GM21390 (cell line): ENCODE data around the gene ARHGEF12.

ENCODE experiments used
- ATAC-seq: cut with Tn5 transposase; IDR thresholded peaks from one replicate; pipeline ENCODE4 v1.9.1; 2021; ENCODE audit not compliant: unreplicated experiment

Gene ARHGEF12, protein sequence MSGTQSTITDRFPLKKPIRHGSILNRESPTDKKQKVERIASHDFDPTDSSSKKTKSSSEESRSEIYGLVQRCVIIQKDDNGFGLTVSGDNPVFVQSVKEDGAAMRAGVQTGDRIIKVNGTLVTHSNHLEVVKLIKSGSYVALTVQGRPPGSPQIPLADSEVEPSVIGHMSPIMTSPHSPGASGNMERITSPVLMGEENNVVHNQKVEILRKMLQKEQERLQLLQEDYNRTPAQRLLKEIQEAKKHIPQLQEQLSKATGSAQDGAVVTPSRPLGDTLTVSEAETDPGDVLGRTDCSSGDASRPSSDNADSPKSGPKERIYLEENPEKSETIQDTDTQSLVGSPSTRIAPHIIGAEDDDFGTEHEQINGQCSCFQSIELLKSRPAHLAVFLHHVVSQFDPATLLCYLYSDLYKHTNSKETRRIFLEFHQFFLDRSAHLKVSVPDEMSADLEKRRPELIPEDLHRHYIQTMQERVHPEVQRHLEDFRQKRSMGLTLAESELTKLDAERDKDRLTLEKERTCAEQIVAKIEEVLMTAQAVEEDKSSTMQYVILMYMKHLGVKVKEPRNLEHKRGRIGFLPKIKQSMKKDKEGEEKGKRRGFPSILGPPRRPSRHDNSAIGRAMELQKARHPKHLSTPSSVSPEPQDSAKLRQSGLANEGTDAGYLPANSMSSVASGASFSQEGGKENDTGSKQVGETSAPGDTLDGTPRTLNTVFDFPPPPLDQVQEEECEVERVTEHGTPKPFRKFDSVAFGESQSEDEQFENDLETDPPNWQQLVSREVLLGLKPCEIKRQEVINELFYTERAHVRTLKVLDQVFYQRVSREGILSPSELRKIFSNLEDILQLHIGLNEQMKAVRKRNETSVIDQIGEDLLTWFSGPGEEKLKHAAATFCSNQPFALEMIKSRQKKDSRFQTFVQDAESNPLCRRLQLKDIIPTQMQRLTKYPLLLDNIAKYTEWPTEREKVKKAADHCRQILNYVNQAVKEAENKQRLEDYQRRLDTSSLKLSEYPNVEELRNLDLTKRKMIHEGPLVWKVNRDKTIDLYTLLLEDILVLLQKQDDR (N-terminal part only)

DNA sequence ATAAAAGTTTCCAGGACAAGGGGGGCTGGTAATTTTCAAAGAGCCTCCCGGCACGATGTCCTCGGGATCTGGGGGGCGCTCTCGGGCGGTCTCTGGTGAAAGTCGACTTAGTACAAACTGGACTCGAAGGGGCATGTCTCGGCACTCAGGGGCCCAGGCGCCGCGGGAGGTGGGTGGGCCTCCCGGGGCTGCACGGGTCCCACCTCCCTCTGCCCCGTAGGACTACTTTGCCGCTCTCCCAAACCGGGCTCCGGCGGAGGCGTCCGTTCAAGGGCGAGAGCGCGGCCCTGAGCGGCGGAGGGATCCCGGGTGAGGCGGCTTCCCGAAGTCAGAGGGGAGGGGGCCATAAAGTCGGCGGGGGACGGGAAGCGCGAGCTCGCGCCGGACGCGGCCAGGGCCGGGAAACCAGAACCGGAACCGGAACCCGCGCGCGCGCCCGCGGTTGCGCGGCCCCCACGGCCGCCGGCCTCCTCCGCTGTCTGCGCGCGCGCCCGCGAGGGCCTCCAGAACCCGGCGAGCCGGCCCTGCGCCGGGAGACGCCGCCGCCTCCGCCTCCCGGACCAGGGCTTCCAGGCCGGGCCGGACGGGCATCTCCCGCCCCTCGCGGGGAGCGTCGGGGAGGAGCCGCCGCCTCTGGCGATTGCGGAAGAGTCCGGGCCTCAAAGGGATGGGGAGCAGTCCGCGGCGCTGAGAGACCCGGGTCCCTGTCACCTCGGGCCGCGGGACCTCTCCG lies at the start of gene ARHGEF12:
Gene ARHGEF12, plus strand, starts transcription at position 506 of the 733 bp plus-strand sequence. CDS start 831 bp downstream, outside the sequence.
- peak; percentile 55 for ATAC-seq

DNA sequence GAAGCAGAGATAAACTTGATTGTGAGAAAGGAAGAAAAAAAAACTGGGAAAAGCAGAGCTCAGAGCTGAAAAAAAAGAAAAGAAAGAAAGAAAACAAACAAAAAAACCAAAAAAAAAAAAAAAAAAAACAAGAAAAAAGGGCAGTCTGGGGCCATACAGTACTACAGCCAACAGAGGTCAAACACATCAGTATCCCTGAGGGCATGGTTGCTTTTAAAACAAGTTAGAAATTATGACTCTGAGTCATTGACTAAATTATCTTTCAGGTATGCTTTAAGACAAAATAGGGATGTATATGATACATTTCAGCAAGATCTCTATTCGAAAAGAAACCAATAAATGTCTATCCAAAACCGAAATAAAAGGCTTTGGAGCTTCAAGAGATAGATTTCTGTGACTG lies 48.2 kb upstream of the ARHGEF12 start:
- ATAC-seq, result no peak

DNA sequence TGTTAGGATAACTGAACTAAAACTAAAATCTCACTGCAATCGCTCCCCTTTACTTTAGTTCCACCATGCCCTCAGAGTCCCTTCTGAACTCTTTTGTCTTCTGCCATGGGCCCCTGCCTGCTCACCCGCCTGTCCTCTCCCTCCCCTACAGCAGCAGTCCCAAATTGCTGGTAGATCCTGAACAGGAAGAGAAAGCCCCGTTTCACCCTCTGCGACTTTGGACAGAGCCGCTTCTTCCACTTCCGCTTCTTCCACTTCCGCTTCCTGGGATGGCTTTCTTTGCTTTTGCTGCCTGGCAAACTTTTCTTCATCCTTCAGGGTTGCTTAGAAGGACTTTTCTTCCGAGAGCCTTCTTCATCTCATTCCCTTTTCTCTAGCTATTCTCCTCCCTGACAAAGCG lies 46.8 kb upstream of the ARHGEF12 start:
- no peak for ATAC-seq

DNA sequence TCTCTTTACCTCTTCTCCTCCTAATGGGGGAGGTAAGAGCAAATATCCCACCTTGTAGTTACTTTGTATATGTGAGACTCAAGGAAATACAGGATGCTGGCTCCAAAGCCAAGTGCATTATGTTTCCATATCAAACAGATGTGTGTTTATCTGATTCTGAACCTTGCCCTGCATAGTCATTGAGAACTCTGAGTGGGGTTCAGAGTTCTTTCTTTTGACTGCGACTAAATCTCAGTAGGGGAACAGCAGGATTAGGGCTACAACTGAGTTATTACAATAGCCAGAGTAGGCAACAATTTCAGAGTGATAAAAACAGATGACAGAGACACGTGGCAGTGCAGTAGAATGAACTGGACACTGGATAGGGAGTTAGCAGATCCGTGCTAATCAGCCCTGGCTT lies 45.3 kb upstream of the ARHGEF12 start:
- ATAC-seq, result no peak

DNA sequence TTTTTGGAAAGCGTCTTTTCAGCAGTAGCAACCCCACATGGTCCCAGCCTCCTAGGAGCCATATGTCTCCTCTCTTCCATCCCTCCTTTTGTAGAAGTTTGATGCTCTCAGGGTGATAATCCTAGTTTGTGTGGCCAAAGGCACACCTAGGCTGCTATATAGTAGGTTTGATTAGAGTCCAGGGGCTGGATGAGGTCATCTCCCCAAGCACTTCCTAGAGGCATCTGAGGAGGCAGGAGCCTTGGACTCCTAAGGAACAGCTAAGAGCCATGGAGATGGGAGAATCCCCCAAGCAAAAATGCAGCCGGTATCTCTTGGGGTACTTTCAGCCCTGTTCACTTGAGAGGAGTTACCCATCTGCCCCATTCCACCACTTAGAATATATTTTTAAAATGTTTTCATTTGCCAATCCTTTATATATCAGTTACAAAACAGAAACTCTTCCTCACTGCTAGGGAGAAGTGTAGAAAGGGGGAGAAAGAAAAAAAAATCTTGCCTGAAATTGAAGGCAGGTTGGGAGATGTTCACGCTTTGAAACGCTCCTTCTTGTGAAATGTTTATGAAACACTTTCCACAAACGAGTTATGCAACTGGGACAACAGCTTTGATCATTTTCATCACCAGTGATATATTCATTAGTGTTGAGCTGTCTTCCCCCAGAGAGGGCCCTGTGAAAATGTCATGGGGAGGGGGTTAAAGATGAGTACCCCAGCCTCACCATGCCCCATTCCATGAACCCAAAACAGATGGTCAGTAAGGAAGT lies 43.0 kb upstream of the ARHGEF12 start:
- ATAC-seq, result no peak

DNA sequence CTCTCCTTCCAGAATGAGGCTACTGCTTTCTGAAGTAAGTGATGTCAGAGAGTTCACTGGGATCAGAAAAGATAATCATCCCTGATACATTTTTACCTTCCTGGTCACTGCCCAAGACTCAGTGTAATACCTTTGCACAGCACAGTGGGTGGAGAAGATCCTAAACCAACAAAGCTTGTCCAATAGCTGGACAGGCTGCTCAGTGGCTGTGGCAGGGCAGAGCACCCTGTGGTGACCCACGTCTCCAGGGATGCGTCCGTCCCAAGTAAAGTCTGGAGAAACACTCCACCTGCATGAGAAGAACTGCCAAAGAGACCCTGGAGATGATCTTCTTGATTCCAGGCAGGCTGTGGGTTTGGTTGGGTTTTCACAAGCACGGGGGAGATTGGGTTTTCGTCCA lies 42.1 kb upstream of the ARHGEF12 start:
- no peak for ATAC-seq

DNA sequence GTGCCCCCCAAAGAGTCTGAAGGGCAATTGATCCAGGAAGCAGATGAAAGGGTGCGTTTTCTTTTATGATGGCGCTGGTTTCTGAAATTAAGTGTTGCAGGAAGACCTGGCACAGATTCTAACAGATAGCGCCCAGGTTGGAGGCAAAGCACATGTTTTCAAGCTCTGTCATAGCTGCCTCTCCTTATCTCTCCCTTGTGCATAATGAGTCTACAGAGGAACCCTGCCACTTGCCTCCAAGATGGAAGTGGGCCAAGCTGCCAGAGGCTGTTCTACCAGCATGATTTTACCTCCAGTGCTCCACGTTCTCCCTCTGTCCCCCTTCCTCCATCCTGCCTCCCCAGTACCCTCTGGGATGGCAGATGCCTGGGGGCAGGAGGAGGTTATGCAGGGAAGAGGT lies 41.1 kb upstream of the ARHGEF12 start:
- ATAC-seq, result no peak

DNA sequence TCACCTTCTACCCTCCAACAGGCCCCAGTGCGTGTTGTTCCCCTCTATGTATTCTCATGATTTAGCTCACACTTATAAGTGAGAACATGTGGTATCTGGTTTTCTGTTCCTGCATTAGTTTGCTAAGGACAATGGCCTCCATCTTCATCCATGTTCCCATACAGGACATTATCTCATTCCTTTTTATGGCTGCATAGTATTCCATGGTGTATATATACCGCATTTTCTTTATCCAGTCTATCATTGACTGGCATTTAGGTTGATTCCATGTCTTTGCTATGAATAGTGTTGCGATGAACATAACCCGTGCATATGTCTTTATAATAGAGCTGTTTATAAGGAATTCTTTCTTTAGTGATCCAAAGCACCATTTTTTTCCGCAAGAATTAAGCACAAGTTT lies 39.7 kb upstream of the ARHGEF12 start:
- ATAC-seq, result no peak

DNA sequence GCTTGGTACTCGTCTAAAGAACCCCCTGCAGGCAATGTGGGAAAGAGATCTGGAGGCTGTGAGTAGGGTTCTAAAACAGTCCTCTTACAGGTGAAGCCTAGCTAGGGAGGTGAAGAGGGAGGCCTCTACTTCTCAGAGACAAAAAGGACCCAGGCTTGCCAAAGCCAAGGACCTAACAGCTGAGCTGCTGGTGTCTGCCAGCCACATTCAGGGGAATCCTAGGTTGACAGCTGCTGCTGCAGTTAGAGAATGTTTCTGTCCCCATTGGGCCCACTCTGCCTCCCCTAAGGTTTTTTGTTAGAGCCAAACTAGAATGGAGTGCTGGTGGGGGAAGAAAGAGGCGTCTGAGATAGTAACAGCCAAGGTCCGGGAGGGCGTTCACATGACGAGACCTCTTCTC lies 37.8 kb upstream of the ARHGEF12 start:
- no peak for ATAC-seq

DNA sequence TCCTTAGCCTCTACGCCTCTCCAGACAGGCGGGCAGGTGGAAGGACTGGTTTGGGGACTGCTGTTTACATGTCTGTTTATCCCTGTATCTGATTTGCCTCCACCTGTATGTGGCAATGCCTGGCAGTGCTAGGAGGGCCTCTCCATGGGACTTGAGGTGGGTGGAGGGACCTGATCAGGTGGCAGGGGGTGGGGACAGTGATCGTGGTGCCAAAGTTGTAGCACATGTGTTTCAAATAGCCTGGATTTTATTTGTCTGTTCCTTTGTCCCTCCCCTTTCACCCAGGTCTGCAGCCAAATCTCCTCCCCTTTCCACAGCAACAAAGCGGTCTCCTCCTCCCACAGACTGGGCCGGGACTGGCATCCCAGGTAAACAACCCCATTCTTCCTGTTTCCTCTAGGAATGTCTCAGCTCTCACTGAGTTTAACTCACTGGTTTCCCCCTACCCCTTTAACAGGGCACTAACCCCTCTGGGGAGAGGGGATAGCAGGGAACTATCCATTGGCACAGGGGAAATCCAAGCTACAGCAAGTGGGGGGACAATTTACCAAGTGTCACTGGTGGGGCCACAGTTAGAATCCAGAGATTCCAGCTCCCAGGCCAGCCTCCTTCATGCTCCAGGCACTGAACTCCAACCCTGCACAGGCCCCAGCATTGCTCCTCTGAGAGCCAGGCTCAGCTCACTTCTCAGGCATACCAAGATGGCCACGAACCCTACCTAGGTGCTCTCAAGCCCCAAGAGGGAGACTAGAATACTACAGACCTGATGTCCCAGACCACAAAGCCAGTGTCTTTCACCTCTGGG lies 34.0 kb upstream of the ARHGEF12 start:
- ATAC-seq, result no peak

DNA sequence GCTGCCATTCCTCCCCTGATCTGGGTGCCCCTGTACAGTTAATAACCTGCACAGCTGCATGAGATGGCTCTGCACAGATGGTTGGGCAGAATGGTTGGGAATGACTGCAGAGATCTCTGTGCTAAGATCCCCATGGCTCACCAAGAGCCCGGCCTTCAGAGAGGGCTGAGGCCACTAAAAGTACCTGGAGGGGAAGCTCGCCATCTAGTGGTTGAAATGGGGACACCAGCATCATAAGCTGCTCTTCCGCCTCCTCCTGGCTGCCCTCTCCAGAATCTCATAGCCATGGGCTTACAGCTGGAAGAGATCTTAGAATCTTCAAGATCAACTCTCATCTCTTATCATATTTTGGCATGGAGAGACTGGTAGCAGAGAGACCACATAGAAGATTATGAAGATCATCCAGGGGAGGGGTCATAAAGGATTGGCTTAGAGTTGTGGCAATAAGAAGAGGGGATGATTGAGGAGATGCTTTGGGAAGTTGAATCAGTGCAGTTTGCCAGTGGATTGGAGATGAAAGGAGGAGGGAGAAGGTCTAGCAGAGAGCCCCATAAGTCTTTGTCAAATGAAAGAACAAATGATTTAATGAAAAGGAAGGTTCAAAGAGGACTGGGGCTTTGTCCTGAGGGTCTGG lies 33.1 kb upstream of the ARHGEF12 start:
- peak; percentile 78 for ATAC-seq

DNA sequence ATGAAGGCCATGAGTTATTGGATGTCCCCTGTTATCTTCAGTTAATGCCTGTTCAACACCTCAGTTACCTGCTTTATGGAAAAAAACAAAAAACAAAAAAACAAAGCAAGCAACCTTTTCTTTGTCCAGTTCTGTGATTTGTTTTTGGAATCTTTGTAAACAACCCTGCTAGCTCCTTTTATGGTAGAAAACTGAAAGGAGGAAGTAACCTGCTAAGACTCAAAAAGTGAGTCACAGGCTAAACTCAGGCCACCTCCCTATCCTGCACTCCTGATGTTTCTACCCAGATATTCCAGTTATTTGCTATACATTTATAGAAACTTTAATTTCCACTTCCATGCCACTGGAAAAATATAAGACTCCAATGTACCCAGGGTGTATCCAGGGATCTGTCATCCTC lies 31.7 kb upstream of the ARHGEF12 start:
- no peak for ATAC-seq

DNA sequence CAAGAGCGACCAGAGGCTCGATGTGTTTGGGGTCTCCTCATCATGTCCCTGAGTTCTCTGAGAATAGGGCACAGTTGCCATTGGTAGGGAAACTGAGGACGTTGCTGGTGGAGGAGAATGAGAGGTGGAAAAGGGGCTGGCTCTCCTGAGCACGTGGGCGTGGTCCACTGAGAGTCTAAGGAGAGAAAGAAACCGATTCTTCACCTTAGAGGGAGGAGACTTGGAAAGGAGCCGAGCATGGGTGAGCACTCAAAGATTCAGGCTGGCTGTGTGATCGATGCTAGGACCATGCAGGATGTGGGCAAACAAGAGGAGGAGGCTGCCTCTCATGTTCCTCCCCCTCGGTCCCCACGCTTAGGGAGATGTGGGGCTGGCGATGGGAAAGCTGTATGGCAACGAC lies 30.9 kb upstream of the ARHGEF12 start:
- ATAC-seq, result no peak

DNA sequence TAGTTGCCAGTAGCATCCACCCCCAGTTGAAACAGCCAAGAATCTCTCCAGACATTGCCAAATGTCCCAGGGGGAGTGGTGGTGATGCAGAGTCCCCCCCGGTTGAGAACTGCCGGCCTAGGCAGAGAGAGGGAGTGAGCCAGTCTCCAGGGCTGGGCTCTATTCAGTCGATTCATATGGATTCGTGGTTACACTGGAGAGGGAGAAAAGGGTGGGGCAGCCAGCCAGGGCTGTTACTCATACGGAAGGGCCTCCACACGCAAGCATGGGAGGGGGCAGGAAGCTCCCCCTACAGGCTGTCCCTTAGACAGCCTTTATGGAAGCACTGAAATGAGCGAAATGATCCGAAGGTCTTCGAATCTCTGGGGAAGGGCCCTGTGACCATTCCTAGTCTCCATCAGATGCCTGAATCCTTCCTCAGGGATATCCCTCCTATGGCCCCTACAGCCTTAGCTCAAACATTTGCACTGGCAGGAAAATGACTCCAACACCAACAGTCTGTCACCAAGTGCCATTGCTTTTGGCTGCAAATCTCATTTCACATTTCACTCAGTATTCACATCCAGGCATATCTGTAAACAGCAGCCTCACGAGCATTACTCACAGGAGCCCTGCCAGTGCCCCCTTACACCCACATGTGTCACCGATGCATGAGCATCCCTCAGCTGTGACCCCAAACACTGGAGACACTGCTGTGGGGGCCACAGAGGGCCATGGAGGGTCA lies 29.5 kb upstream of the ARHGEF12 start:
- ATAC-seq, result no peak

DNA sequence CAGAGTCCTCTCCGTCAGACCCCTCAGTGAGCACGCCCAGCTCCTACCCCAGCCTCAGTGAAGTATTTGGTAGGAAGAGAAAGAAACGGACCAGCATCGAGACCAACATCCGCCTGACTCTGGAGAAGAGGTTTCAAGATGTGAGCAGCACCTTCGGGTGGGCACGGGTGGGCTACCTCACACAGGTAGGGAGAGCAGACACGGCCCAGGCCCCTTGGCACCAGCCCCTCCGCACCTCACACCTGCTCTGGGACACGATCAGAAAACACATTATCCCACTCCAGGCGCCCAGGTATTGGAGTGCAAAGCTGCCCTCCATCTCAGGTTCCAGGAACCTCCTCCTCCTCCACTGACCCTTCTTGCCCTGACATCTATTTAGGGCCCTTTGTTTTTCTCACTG lies 28.7 kb upstream of the ARHGEF12 start:
- ATAC-seq, result no peak

DNA sequence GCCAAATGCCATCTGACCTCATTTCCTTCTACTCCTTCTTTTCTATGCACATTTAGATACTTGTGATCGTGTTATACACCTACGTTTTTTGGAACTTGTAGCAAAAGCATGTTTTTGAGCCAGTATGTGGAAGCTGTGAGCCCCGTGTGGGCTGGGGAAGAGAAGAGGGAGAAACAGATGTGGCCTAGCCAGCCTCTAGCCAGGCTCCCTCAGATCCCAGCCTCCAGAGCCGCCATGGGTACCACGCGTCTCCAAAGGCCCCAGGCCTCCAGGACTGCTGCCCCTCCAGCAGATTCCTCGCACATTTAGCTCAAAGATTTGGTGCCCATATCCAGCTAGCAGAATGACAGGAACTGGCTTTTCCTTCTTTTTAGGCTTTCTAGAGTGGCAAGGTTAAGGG lies 28.1 kb upstream of the ARHGEF12 start:
- ATAC-seq, result no peak

DNA sequence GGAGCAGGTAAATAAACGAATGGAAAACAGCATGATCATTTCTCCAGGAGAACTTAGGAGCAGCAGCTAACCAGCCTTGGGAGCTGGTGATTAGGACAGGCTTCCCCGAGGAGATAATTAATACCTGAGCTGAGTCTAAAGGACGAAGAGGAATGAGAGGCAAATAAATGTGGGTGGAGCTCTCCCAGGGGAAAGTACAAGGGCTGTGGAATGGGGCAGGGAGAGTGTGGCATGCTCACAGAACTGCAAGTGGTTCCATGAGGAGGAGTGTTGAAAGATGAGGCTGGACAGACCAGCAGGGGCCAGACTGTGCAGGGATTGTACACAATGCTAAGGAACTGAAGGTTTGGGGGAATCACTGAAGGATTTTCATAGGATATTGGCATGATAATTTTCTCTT lies 25.3 kb upstream of the ARHGEF12 start:
- ATAC-seq, result no peak

DNA sequence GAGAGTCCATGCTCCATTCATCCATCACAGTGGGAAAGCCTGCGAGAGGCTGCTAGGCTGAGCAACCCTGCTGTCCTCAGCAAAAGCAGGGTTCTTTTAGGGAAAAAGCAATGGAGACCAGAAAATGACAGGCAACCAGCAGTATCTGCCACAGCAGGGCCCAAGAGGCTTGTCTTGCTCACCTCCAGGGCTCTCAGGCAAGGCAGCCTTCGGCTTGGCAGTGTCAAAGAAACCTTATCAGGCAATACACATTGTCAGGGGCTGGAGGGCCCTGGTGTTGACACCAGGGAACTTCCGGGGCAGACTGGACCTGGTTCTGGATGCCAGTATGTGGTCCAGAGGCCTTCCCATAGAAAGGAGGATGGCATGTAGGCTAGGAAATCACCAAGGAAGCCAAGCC lies 21.4 kb upstream of the ARHGEF12 start:
- ATAC-seq, result no peak
